ENCODE data around the gene SGMS1.

DNA sequence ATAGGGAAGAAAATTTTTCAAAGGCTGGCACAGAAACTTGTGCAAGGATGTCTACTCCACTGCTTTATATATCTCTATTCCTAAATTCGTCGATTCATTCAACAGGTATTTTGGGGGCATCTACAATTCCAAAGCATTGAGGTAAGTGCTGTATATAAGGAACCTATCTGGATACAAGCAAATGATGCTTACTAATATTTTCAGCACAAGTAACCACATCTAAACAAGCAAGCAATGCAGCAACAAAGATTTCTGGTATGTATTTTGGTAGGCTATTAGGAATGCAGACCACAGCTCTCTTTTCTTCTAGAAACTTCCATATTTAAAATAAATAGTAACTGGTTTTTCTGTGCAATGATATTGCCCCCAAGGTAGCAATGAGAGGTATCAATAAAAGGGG is 183.9 kb downstream of the SGMS1 start:
- TF ChIP-seq CTCF (IDR thresholded peaks at IDR 0.05) (no peak), POLR2A (IDR thresholded peaks at IDR 0.05) (no peak)
